Myometrial cell (primary cell): ENCODE data around the gene LGALS3. TPM values are rescaled to one million over a fixed set of nuclear protein-coding genes. Genes with fewer than 3 reads are reported as not detected.

ENCODE experiments used
- total RNA-seq: library from RNA; depleted of rRNA; stranded (reverse); fragments of >200 nt; gene quantifications from 2 replicates; pipeline ENCODE4 v1.2.3, GENCODE V29; 2015

The LGALS3 gene
- total RNA-seq: 301 and 317 TPM in 2 replicates

DNA sequence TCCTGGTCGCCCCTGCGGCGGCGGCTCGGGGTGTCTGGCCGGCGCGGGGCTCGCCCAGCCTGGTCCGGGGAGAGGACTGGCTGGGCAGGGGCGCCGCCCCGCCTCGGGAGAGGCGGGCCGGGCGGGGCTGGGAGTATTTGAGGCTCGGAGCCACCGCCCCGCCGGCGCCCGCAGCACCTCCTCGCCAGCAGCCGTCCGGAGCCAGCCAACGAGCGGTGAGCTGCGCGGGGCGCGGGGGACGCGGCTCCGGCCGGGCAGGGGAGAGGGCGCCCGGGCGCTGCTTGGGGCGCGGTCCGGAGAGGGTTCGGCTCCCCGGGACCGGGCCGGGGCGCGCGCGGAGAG is at the start of gene LGALS3:
LGALS3 (plus strand) TSS at position 167 of the 342 bp plus-strand sequence. CDS start 8,122 bp downstream, outside the sequence.

DNA sequence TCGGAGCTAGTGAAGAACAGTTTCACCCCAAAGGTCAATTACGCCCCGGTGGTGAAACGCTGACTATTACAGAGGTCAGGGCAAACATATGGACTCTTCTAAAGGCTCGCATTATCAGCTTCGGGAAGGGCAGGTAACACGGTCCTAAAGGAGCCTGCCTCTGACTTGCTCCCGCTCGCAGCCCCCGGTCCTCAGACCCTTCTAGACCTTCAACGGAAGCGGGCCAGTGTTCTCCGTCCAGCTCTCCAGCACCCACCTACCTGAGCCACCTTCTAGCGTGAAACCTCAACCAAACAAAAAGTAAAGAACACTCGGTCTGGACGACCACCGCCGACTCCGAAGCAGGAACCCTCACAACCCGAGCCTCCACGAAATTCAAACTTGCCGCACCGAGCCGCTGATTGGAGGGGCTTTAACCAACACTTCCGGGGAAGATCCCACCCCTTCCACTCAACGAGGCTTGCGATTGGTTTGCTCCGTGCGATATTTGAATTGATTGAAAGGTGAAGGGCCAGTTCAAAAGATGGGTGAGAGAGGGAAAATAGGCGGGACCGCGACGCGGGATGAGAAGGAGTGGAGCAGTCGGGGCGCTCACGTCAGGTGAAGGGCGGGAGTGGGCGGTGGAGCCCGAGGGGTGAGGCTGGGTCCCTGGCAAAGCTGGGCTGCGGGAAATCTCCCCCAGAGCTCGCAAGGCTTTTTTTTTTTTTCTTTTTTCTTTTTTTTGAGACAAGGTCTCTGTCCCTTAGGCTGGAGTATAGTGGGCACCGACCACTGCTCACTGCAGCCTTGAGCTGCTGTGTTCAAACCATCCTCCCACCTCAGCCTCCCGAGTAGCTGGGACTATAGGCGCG is 62.4 kb downstream of the LGALS3 start, which contains the start of gene DLGAP5:
DLGAP5 (minus strand) TSS at position 383 of the 851 bp plus-strand sequence. CDS start 2,406 bp downstream, outside the sequence.

Other genes with a start within 250 kb of the LGALS3 start
- gene GCH1, start 226.4 kb upstream of the LGALS3 start, total RNA-seq: 4.8 and 6.1 TPM in 2 replicates
- 7.5 and 9.9 TPM in 2 replicates for gene WDHD1, start 102.2 kb upstream of the LGALS3 start, total RNA-seq
- gene SOCS4, start 102.0 kb upstream of the LGALS3 start, total RNA-seq: 6.9 and 7.4 TPM in 2 replicates
- gene MAPK1IP1L, start 77.6 kb upstream of the LGALS3 start, total RNA-seq: 75.0 and 76.7 TPM in 2 replicates
- 51.6 and 57.8 TPM in 2 replicates for gene DLGAP5, start 62.3 kb downstream of the LGALS3 start, total RNA-seq
- gene FBXO34, start 142.2 kb downstream of the LGALS3 start, total RNA-seq: 17.4 and 18.5 TPM in 2 replicates